Measurements from ENCODE around the gene TEX14. TPM values are rescaled to one million over a fixed set of nuclear protein-coding genes. Genes with fewer than 3 reads are reported as not detected.
A peak's percentile ranks its signal among the peaks of the same experiment; 100 is the strongest.
"Not testable (repeated sequence)": the region's sequence is repeated elsewhere in the genome, so short reads cannot be mapped to it uniquely, and the experiment has no call there.

Gene TEX14
- total and polyA plus RNA-seq, 5 experiments from 2014 or later = 0.24 to 1.3 (median 0.83) TPM; not detected in 1

DNA sequence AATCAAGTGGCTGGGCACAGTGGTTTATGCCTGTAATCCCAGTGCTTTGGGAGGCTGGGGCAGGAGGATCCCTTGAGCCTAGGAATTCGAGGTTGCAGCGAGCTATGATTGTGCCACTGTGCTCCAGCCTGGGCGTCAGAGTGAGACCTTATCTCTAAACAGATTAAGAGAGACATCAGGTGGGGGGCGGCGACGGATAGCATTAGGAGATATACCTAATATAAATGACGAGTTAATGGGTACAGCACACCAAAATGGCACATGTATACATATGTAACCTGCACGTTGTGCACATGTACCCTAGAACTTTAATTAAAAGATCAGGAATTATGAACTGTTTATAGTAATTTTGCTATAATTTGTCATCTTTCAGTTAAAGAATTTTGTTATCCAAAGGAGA is 10.9 kb upstream of the TEX14 start:
- H3K36me3 Mint-ChIP-seq = peaks cover 0 to 60% (median 11%) of the 10 kb centered on the region in 3 donors
- ATAC-seq = no peak
- no peaks in the 10 kb centered on the region for H3K27me3 Mint-ChIP-seq
- no peaks in the 10 kb centered on the region for H3K4me1 Mint-ChIP-seq
- peak overlapping the region in 2 of 10 donors; percentile 35 to 70 for H3K27ac Mint-ChIP-seq
- POLR2A ChIA-PET = no interaction called here
- no peak for DNase-seq
- no peaks in the 10 kb centered on the region for H3K9me3 Mint-ChIP-seq
- no peak overlapping the region for H3K4me3 Mint-ChIP-seq

DNA sequence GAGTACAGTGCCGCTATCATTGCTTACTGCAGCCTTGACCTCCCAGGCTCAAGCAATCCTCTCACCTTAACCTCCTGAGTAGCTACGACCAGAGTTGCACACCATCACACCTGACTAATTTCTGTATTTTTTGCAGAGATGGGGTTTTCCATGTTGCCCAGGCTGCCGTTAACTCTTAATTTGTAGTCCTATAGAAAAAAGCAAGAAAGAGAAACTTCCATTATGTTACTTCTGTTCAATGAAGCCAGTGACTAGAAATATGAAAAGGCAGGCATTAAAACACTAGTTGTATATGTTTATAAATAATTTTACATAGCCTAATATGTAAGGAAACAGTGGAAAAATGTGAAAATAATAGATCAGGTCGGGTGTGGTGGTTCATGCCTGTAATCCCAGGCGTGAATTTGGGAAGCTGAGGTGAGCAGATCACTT is 10.2 kb upstream of the TEX14 start:
- Mint-ChIP-seq H3K36me3 (peaks cover 0 to 54% (median 11%) of the 10 kb centered on the region in 3 donors), H3K4me1 (peaks cover 0 to under 1% (median 0%) of the 10 kb centered on the region in 4 donors), H3K27ac (peak overlapping the region in 1 of 10 donors; percentile 70), H3K27me3 (no peaks in the 10 kb centered on the region), H3K9me3 (no peaks in the 10 kb centered on the region), H3K4me3 (no peak overlapping the region)
- DNase-seq (no peak), ATAC-seq (no peak)
- POLR2A ChIA-PET = no interaction called here

DNA sequence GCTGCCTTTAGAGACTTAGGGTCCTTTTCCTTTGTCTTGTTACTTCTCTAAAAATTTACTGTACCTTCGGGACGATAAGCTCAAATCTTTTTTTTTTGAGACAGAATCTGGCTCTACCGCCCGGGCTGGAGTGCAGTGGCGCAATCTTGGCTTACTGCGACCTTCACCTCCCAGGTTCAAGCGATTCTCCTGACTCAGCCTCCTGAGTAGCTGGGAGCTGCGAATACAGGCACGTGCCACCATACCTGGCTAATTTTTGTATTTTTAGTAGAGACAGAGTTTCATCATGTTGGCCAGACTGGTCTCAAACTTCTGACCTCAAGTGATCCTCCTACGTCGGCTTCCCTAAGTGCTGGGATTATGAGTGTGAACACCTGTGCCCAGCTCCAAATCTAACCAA is 7.9 kb upstream of the TEX14 start:
- Mint-ChIP-seq H3K27ac (peak overlapping the region in 1 of 10 donors; percentile 51), H3K9me3 (no peaks in the 10 kb centered on the region), H3K4me3 (no peak overlapping the region), H3K27me3 (no peaks in the 10 kb centered on the region), H3K4me1 (peaks cover 0 to 12% (median 3%) of the 10 kb centered on the region in 4 donors), H3K36me3 (peaks cover 0 to 49% (median 3%) of the 10 kb centered on the region in 3 donors)
- POLR2A ChIA-PET = no interaction called here
- no peak for ATAC-seq
- no peak for DNase-seq

DNA sequence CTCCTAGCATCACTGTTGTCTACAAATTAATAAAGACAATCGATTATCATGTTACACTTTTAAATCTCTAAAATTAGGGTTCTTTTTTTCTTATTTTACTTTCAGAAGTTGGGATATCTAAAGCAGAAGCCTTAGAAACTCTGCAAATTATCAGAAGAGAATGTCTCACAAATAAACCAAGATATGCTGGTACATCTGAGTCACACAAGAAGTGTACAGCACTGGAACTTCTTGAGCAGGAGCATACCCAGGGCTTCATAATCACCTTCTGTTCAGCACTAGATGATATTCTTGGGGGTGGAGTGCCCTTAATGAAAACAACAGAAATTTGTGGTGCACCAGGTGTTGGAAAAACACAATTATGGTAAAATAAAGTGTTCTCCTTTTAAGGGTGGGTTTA is 3.0 kb upstream of the TEX14 start:
- POLR2A ChIA-PET = no interaction called here
- H3K27me3 Mint-ChIP-seq = no peaks in the 10 kb centered on the region
- DNase-seq (no peak), ATAC-seq (no peak)
- H3K4me1 Mint-ChIP-seq = peaks cover 9 to 35% (median 27%) of the 10 kb centered on the region in 4 donors
- H3K36me3 Mint-ChIP-seq = peaks cover 0 to 20% (median 2%) of the 10 kb centered on the region in 3 donors
- H3K4me3 Mint-ChIP-seq = peak overlapping the region in 3 of 10 donors; percentile 14 to 39 (median 29)
- peak overlapping the region in 1 of 10 donors; percentile 38 for H3K27ac Mint-ChIP-seq
- no peaks in the 10 kb centered on the region for H3K9me3 Mint-ChIP-seq

DNA sequence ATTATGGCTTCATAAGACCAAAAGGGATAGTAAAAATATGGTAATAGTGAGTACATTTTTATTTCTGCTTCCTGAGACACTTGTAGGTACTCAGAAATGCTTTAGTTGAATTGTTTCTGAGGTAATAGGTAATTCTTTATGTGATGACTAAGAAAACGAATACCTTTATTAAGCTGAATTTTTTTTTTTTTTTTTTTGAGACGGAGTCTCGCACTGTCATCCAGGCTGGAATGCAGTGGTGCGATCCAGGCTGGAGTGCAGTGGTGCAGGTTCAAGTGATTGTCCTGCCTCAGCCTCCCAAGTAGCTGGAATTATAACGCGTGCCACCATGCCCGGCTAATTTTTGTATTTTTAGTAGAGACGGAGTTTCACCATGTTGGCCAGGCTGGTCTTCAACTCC is 2.5 kb upstream of the TEX14 start:
- DNase-seq (no peak), ATAC-seq (no peak)
- H3K27ac Mint-ChIP-seq = peak overlapping the region in 1 of 10 donors; percentile 38
- H3K4me3 Mint-ChIP-seq = peak overlapping the region in 1 of 10 donors; percentile 14
- peaks cover 0 to 15% (median 2%) of the 10 kb centered on the region in 3 donors for H3K36me3 Mint-ChIP-seq
- peaks cover 9 to 35% (median 27%) of the 10 kb centered on the region in 4 donors for H3K4me1 Mint-ChIP-seq
- no peaks in the 10 kb centered on the region for H3K27me3 Mint-ChIP-seq
- POLR2A ChIA-PET = no interaction called here
- H3K9me3 Mint-ChIP-seq = no peaks in the 10 kb centered on the region

DNA sequence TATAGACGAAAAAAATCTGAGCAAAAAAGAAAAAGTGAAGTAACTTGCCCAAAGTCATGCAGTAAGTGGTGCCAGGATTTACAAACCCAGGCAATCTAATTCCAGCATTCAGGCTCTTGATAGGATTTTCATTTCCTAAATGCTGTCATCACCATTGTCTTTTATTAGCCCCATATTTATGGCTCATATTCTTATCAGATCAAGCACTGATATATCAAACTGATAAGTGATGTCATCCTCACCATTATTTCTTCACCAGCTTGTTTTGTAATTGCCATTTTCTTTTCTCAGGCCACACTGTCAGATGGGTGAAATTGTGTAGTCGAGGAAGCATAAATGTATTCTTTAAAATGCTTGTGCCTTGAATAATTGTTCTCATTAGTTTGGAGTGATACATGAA is 1.9 kb upstream of the TEX14 start:
- H3K27me3 Mint-ChIP-seq = no peaks in the 10 kb centered on the region
- H3K36me3 Mint-ChIP-seq = peaks cover 0 to 13% (median 2%) of the 10 kb centered on the region in 3 donors
- no peaks in the 10 kb centered on the region for H3K9me3 Mint-ChIP-seq
- no peak for ATAC-seq
- POLR2A ChIA-PET = interaction anchor here (1.6 kb wide), 1 partner anchor 62 kb away, joined by 12 read pairs; no protein-coding TSS in a partner anchor
- peak overlapping the region; percentile 25 to 98 (median 96) for H3K4me3 Mint-ChIP-seq
- H3K27ac Mint-ChIP-seq = peak overlapping the region in 5 of 10 donors; percentile 89 to 98 (median 94)
- peaks cover 9 to 35% (median 27%) of the 10 kb centered on the region in 4 donors for H3K4me1 Mint-ChIP-seq
- DNase-seq = no peak

DNA sequence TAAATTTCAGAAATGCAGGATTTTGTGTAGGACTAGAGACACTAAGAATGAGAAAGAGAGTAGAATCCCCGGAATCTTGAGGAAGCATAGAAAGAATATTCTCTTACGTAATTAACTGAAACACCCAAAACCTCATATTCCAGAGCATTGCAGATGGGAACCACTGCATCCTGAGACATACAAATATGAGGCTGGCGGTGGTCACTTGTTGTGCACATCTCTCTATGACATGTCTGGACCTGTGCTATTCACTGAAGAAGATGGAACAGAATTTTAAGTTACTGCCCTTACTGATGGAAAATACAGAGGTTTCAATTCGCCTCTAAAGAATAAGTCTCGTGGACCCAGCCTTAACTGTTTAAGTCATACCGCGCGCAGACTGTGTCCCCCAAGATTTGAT is 1.4 kb upstream of the TEX14 start:
- Mint-ChIP-seq H3K4me3 (peak overlapping the region; percentile 93 to 98 (median 96)), H3K27me3 (no peaks in the 10 kb centered on the region), H3K27ac (peak overlapping the region; percentile 89 to 98 (median 94)), H3K4me1 (peaks cover 9 to 35% (median 27%) of the 10 kb centered on the region in 4 donors), H3K9me3 (no peaks in the 10 kb centered on the region), H3K36me3 (peaks cover 0 to 11% (median 2%) of the 10 kb centered on the region in 3 donors)
- no peak for ATAC-seq
- DNase-seq = no peak
- POLR2A ChIA-PET = interaction anchor here (0.5 to 1.8 kb wide), 7 partner anchors 61 to 437 kb away, joined by 3 to 12 read pairs (median 4); no protein-coding TSS in a partner anchor

DNA sequence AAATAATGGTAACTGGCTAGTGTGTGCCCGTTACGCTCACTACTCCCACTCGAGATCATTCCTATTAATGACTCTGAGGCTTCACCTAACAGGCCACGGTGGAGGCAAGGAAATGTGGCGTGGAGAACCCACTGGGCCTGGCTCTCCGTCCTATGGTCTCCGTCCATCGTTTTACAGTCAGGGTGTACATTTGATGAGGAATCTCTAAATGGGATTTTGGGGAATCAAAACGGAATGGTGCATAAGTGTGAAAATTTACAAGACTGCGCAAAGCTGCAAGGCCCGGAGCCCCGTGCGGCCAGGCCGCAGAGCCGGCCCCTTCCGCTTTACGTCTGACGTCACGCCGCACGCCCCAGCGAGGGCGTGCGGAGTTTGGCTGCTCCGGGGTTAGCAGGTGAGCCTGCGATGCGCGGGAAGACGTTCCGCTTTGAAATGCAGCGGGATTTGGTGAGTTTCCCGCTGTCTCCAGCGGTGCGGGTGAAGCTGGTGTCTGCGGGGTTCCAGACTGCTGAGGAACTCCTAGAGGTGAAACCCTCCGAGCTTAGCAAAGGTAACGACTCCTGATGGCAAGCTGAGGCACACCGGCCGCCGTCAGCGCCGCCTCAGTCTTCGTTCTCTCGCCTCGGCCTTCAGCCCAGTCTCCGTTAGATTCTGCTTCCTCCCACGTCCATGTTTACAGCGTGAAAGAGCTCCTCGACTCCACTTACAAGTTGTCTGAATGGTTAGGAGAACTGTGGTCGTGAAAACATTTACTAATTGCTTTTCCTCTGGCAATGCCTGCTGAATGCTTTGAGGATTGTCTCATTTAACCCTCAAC is 602 bp upstream of the TEX14 start, which contains the start of gene RAD51C:
Gene RAD51C, plus strand, starts transcription at position 364 of the 817 bp plus-strand sequence. Its CDS starts 42 bp downstream, at position 406.
- H3K4me3 Mint-ChIP-seq = peak within 1 kb of the TSS; percentile 93 to 98 (median 96)
- H3K4me1 Mint-ChIP-seq = peaks cover 9 to 35% (median 27%) of the 10 kb centered on the region in 4 donors
- no peaks in the 10 kb centered on the region for H3K27me3 Mint-ChIP-seq
- peaks cover 0 to 10% (median 2%) of the 10 kb centered on the region in 3 donors for H3K36me3 Mint-ChIP-seq
- H3K27ac Mint-ChIP-seq = peak within 1 kb of the TSS; percentile 89 to 98 (median 94)
- ATAC-seq (peak; percentile 98), DNase-seq (peak; percentile 69 to 90 (median 82))
- POLR2A ChIA-PET = interaction anchor here (0.5 to 2.2 kb wide), 17 partner anchors 13 to 463 kb away, joined by 3 to 12 read pairs (median 4); partner anchors contain the start of genes PRR11 and SKA2
- H3K9me3 Mint-ChIP-seq = no peaks in the 10 kb centered on the region

DNA sequence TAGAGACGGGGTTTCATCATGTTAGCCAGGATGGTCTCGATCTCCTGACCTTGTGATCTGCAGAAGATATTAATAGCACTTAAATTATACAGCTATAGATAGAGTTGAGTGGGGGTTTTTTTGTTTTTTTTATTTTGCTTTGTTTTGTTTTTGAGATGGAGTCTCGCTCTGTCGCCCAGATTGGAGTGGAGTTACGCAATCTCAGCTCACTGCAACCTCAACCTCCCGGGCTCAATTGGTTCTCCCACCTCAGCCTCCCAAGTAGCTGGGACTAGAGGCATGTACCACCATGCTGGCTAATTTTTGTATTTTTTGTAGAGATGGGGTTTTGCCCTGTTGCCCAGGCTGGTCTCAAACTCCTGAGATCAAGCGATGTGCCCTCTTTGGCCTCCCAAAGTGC is 1.8 kb downstream of the TEX14 start:
- peaks cover 9 to 26% (median 25%) of the 10 kb centered on the region in 4 donors for H3K4me1 Mint-ChIP-seq
- H3K27me3 Mint-ChIP-seq, DNase-seq, ATAC-seq, H3K27ac Mint-ChIP-seq, H3K36me3 Mint-ChIP-seq, H3K9me3 Mint-ChIP-seq, H3K4me3 Mint-ChIP-seq: not testable (repeated sequence)
- POLR2A ChIA-PET = interaction anchor here (1.1 kb wide), 2 partner anchors 32 to 58 kb away, joined by 3 read pairs; no protein-coding TSS in a partner anchor

DNA sequence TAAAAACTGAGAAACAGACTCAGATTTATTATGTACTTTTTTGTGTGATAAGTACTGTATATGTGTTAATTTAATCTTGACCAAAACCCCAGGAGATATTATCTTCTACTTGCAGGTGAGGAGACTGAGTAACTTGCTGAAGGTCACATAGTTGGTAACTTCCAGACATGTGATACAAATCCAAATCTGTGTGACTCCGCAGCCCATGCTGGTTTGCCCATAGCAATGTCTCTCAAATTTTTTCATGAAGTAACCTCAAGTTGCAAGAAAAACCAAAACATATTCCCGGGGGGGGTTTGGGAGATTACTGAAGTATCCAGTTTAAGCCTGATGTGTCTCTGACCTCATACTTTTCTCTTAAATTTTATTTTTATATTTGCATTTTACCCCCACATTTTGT is 3.3 kb downstream of the TEX14 start:
- no peaks in the 10 kb centered on the region for H3K27me3 Mint-ChIP-seq
- POLR2A ChIA-PET = interaction anchor here (0.6 kb wide), 1 partner anchor 45 kb away, joined by 5 read pairs; no protein-coding TSS in a partner anchor
- ATAC-seq = no peak
- no peak overlapping the region for H3K27ac Mint-ChIP-seq
- H3K9me3 Mint-ChIP-seq = no peaks in the 10 kb centered on the region
- H3K4me3 Mint-ChIP-seq = no peak overlapping the region
- H3K4me1 Mint-ChIP-seq = peaks cover 8 to 16% (median 15%) of the 10 kb centered on the region in 4 donors
- DNase-seq = no peak
- no peaks in the 10 kb centered on the region for H3K36me3 Mint-ChIP-seq

DNA sequence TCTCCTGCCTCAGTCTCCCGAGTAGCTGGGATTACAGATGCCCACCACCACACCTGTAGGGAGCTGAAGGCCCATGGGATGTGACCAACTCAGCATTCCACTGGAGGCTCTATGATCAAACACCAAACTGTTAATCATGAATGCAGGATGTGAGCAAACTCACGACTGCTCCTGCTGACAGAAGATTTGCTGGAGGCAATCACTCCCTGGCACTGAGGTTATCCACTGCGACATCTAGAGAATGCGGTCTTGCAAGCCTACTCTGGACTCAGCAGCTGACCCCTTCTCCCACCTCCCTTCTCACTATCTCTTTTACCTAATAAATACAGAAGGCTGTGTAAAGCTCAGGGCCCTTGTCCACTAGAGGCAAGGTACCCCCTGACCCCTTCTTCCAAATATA is 4.9 kb downstream of the TEX14 start:
- Mint-ChIP-seq H3K36me3 (no peaks in the 10 kb centered on the region), H3K9me3 (no peaks in the 10 kb centered on the region), H3K27ac (no peak overlapping the region), H3K27me3 (no peaks in the 10 kb centered on the region), H3K4me3 (no peak overlapping the region), H3K4me1 (peaks cover 0 to under 1% (median 0%) of the 10 kb centered on the region in 4 donors)
- ATAC-seq (no peak), DNase-seq (no peak)
- POLR2A ChIA-PET = no interaction called here

DNA sequence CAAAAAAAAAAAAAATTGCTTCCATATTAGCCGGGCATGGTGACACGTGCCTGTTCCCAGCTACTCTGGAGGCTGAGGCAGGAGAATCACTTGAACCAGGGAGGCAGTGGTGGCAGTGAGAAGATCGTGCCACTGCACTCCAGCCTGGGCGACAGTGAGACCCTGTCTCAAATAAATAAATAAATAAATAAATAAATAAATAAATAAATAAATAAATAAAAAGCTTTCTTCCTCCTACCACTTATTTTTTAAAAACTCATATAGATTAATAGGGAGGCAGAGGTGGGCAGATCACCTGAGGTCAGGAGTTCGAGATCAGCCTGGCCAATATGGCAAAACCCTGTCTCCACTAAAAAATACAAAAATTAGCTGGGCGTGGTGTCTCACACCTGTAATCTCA is 7.4 kb downstream of the TEX14 start:
- DNase-seq, POLR2A ChIA-PET, ATAC-seq, H3K27me3 Mint-ChIP-seq, H3K4me1 Mint-ChIP-seq, H3K36me3 Mint-ChIP-seq, H3K27ac Mint-ChIP-seq, H3K4me3 Mint-ChIP-seq, H3K9me3 Mint-ChIP-seq: not testable (repeated sequence)

DNA sequence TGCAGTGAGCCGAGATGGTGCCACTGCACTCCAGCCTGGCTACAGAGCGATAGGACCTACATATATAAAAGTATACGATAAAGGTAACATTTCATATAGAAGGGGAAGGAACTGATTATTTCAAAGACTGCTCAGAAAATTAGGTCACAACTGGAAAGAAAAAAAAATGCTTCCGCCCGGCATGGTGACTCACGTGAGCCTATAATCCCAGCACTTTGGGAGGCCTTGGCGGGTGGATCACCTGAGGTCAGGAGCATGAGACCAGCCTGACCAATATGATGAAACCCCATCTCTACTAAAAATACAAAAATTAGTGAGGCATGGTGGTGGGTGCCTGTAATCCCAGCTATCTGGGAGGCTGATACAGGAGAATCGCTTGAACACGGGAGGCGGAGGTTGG is 7.8 kb downstream of the TEX14 start:
- peak overlapping the region in 1 of 10 donors; percentile 54 for H3K4me3 Mint-ChIP-seq
- no peak for ATAC-seq
- POLR2A ChIA-PET = no interaction called here

More for the DNA sequence above, 7.8 kb downstream of the TEX14 start:
- H3K4me1 Mint-ChIP-seq = no peaks in the 10 kb centered on the region
- no peaks in the 10 kb centered on the region for H3K9me3 Mint-ChIP-seq
- DNase-seq = no peak
- H3K27me3 Mint-ChIP-seq = no peaks in the 10 kb centered on the region
- H3K27ac Mint-ChIP-seq = no peak overlapping the region
- H3K36me3 Mint-ChIP-seq = no peaks in the 10 kb centered on the region
